Keratinocyte (primary cell): ENCODE results near the gene KLK6. TPM values are rescaled to one million over a fixed set of nuclear protein-coding genes. Genes with fewer than 3 reads are reported as not detected.

Experiments used
- DNase-seq: peaks from one replicate; pipeline ENCODE4 v3.0.0-alpha.2; 2011; ENCODE audit warnings: low read depth, missing footprints, low spot score
- FAIRE-seq: peaks from 2 replicates; lab custom pipeline; 2011; peaks lifted over from hg19 to GRCh38; lab: Jason Lieb, UNC
- H2AFZ ChIP-seq: 2 replicates; pipeline ENCODE4 v1.6.0; 2012; ENCODE audit warnings: low read length, control low read depth, inconsistent platforms; ENCODE audit not compliant: control insufficient read depth
- H3K27ac ChIP-seq: 2 replicates; pipeline ENCODE4 v1.5.1; 2011; ENCODE audit warnings: low read length; ENCODE audit not compliant: control insufficient read depth, insufficient read depth
- H3K27me3 ChIP-seq: 3 replicates; pipeline ENCODE4 v1.6.0; 2011; ENCODE audit warnings: low read length; ENCODE audit not compliant: control insufficient read depth, insufficient read depth; ENCODE audit errors: extremely low read depth
- H3K36me3 ChIP-seq, 2 experiments: 2 replicates in 1 of 2; 3 replicates in 1 of 2; pipeline ENCODE4 v1.5.1; 2011; ENCODE audit warnings: low read length in 2 of 2, mild to moderate bottlenecking in 1 of 2; ENCODE audit not compliant: control insufficient read depth in 2 of 2, insufficient read depth in 2 of 2; ENCODE audit errors: extremely low read depth in 1 of 2
- H3K4me1 ChIP-seq: 3 replicates; pipeline ENCODE4 v1.5.1; 2011; ENCODE audit warnings: low read length; ENCODE audit not compliant: control insufficient read depth, insufficient read depth; ENCODE audit errors: extremely low read depth
- H3K4me2 ChIP-seq: 3 replicates; pipeline ENCODE4 v1.6.0; 2011; ENCODE audit warnings: low read depth, low read length; ENCODE audit not compliant: control insufficient read depth, insufficient read depth; ENCODE audit errors: extremely low read depth
- H3K4me3 ChIP-seq, 3 experiments: fragments of 200-600 bp in 1 of 3; sonication (generic) in 1 of 3; 2 replicates in 2 of 3; 3 replicates in 1 of 3; pipeline ENCODE4 v1.5.1; 2011 to 2016; ENCODE audit warnings: low read length in 3 of 3, mild to moderate bottlenecking in 3 of 3, control low read depth in 2 of 3, inconsistent platforms in 1 of 3, low read depth in 1 of 3, mixed read lengths in 1 of 3, mixed run types in 1 of 3, moderate library complexity in 1 of 3; ENCODE audit not compliant: control insufficient read depth in 2 of 3, insufficient read depth in 2 of 3; ENCODE audit errors: extremely low read depth in 1 of 3
- H3K79me2 ChIP-seq: 2 replicates; pipeline ENCODE4 v1.6.0; 2012; ENCODE audit warnings: low read length; ENCODE audit not compliant: control insufficient read depth, insufficient read depth
- H3K9ac ChIP-seq: 3 replicates; pipeline ENCODE4 v1.6.0; 2011; ENCODE audit warnings: low read length; ENCODE audit not compliant: control insufficient read depth, insufficient read depth; ENCODE audit errors: extremely low read depth
- H3K9me1 ChIP-seq: 3 replicates; pipeline ENCODE4 v1.6.0; 2011; ENCODE audit warnings: low read length; ENCODE audit not compliant: control insufficient read depth, insufficient read depth; ENCODE audit errors: extremely low read depth
- H3K9me3 ChIP-seq: 2 replicates; pipeline ENCODE4 v1.5.1; 2012; ENCODE audit warnings: low read depth, low read length; ENCODE audit not compliant: control insufficient read depth
- H4K20me1 ChIP-seq: 3 replicates; pipeline ENCODE4 v1.6.0; 2011; ENCODE audit warnings: low read length; ENCODE audit not compliant: control insufficient read depth, insufficient read depth; ENCODE audit errors: extremely low read depth
- EZH2 ChIP-seq: IDR thresholded peaks from one replicate; pipeline ENCODE4 v1.6.1; 2012; ENCODE audit warnings: inconsistent platforms, mild to moderate bottlenecking, low read length, moderate library complexity
- dilution Hi-C: fragments of 300-500 bp; cut with MboI; formaldehyde crosslinking; loops from one replicate; pipeline ENCODE4 v1.7.0; 2020; ENCODE audit warnings: low sequenced_read_pairs; ENCODE audit not compliant: extremely low pct_ligation_motif_present
- polyA plus RNA-seq, 5 experiments: library from polyadenylated mRNA; depleted of rRNA in 3 of 5; stranded (reverse) in 3 of 5; stranded (forward) in 1 of 5; unstranded in 1 of 5; fragments of >200 nt; gene quantifications; 1 replicate in 1 of 5; 2 replicates in 3 of 5; 3 replicates in 1 of 5; pipeline versions ENCODE4 v1.2.1 to v1.2.3, GENCODE V29; 2011 to 2012; ENCODE audit warnings: missing spikeins in 2 of 5, low read depth in 1 of 5, low replicate concordance in 1 of 5
- TF ChIP-seq, protein P1 (sequence below), 3 experiments: IDR thresholded peaks in 1 of 3; conservative IDR thresholded peaks in 1 of 3; optimal IDR thresholded peaks in 1 of 3; 2 replicates in 2 of 3; 3 replicates in 1 of 3; pipeline versions ENCODE3 to v1.5.1; 2011; ENCODE audit warnings: low read length in 3 of 3, mild to moderate bottlenecking in 3 of 3, moderate library complexity in 2 of 3, control low read depth in 1 of 3, inconsistent platforms in 1 of 3; ENCODE audit not compliant: insufficient read depth in 2 of 3; ENCODE audit errors: extremely low read depth in 1 of 3

KLK6 gene
- polyA plus RNA-seq, 1 donor (not counting 4 experiments of a cell fraction or from before 2014, with no cell fraction given), result 1.9 TPM

DNA sequence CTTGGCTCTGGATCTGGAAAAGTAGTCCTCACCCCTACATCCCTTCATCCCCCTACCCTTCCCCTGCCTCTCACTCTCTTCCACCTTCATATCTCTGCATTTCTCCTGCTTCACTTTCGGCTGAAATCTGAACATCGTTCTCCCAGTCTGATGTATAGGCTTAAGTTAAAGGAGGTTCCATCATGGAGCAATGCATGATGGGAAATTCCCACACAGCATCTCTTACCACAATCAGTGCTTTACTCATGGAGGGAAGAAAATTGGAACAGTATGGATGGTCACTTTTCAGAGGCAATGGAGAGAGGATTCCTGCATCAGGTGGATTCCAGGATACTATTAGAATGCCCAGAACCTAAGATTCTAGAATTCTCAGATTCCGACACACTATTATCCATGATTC is 38.1 kb upstream of the KLK6 start:
- Histone ChIP-seq H3K27ac (no peak overlapping the region), H3K9ac (no peak overlapping the region), H2AFZ (no peak overlapping the region), H3K79me2 (no peaks in the 10 kb centered on the region), H3K4me1 (peaks cover 32% of the 10 kb centered on the region), H4K20me1 (no peaks in the 10 kb centered on the region), H3K4me2 (no peak overlapping the region), H3K9me3 (no peaks in the 10 kb centered on the region), H3K36me3 (no peaks in the 10 kb centered on the region), H3K27me3 (no peaks in the 10 kb centered on the region), H3K4me3 (no peak overlapping the region), H3K9me1 (no peaks in the 10 kb centered on the region)
- FAIRE-seq (peak; percentile 43), DNase-seq (no peak)
- dilution Hi-C loops, result no loop called here
- TF ChIP-seq, protein P1, sequence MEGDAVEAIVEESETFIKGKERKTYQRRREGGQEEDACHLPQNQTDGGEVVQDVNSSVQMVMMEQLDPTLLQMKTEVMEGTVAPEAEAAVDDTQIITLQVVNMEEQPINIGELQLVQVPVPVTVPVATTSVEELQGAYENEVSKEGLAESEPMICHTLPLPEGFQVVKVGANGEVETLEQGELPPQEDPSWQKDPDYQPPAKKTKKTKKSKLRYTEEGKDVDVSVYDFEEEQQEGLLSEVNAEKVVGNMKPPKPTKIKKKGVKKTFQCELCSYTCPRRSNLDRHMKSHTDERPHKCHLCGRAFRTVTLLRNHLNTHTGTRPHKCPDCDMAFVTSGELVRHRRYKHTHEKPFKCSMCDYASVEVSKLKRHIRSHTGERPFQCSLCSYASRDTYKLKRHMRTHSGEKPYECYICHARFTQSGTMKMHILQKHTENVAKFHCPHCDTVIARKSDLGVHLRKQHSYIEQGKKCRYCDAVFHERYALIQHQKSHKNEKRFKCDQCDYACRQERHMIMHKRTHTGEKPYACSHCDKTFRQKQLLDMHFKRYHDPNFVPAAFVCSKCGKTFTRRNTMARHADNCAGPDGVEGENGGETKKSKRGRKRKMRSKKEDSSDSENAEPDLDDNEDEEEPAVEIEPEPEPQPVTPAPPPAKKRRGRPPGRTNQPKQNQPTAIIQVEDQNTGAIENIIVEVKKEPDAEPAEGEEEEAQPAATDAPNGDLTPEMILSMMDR (optimal IDR thresholded peaks at IDR 0.05 in 1 of 3, IDR thresholded peaks at IDR 0.05 in 1 of 3, conservative IDR thresholded peaks at IDR 0.05 in 1 of 3; ENCODE audit: extremely low read depth in 1 of 3, insufficient read depth in 2 of 3, low read length in 3 of 3), result no peak
- TF ChIP-seq EZH2, result no peak

DNA sequence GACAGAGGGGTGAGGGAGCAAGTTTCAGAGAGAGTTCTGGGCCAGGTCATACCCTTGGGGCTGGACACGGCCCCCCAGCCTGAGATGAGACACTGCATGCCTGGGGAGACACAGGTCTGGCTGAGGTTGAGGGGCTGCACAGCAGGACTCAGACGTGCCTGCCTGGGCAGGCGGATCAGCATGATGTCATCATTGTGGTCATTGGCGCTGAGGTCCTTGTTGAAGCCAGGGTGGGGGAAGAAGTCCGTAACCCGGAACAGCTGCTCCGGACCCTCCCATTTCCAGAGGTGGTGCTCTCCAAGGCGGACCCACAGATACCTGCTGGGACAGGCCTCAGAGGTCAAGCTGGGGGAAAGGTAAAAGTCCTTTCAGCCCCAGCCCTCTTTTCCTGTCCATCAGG is 37.0 kb upstream of the KLK6 start:
- peaks cover 43% of the 10 kb centered on the region for H3K4me1 ChIP-seq
- H3K9me3 ChIP-seq, result no peaks in the 10 kb centered on the region
- DNase-seq (no peak), FAIRE-seq (no peak)
- H3K9ac ChIP-seq, result no peak overlapping the region
- no peak overlapping the region for H3K27ac ChIP-seq
- H3K9me1 ChIP-seq, result no peaks in the 10 kb centered on the region
- no peak overlapping the region for H2AFZ ChIP-seq
- H3K36me3 ChIP-seq, result no peaks in the 10 kb centered on the region
- H3K79me2 ChIP-seq, result no peaks in the 10 kb centered on the region
- no peaks in the 10 kb centered on the region for H4K20me1 ChIP-seq
- no peaks in the 10 kb centered on the region for H3K27me3 ChIP-seq
- H3K4me3 ChIP-seq, result no peak overlapping the region
- TF ChIP-seq, protein P1 (optimal IDR thresholded peaks at IDR 0.05 in 1 of 3, IDR thresholded peaks at IDR 0.05 in 1 of 3, conservative IDR thresholded peaks at IDR 0.05 in 1 of 3; ENCODE audit: extremely low read depth in 1 of 3, insufficient read depth in 2 of 3, low read length in 3 of 3), result no peak
- no peak for TF ChIP-seq EZH2
- dilution Hi-C loops, result no loop called here
- H3K4me2 ChIP-seq, result no peak overlapping the region
